Measurements from ENCODE around the gene ABTB1.

ABTB1 gene

DNA sequence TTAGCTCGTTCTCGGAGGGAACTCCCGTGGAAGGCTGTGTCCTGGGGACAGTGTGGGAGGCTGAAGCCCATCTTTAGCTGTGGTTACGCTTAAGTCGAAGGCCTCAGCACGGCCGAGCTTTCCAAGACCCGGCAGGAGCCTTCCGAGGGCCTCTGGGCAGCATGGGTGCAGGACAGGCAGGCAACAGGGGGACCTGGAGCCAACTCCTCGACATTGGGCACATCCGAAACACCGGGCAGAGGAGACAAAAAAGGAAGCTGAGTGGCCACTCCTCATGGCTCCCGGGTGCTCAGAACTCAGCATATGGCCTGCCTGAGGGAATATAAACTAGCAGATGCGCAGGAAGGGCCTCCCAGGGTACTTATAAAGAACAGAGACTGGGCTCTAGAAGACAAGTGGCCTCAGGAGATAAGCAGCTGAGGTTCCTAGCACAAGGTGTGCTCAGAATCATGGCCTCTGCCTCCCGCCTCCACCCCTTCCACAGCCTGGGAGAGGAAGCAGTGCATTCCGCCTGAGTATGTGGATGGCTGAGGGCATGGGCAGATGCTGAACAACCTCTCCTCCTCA is 34.1 kb downstream of the ABTB1 start:
- H3K4me1 ChIP-seq, result peaks cover 3 to 80% (median 49%) of the 10 kb centered on the region in 4 donors
- intact Hi-C loops (cut with DNase I; ENCODE audit: low total_unique reads), result loop anchor here (5.0 kb wide), 1 partner anchor 40 kb away; no protein-coding TSS in a partner anchor
- no peaks in the 10 kb centered on the region for H3K27me3 ChIP-seq

DNA sequence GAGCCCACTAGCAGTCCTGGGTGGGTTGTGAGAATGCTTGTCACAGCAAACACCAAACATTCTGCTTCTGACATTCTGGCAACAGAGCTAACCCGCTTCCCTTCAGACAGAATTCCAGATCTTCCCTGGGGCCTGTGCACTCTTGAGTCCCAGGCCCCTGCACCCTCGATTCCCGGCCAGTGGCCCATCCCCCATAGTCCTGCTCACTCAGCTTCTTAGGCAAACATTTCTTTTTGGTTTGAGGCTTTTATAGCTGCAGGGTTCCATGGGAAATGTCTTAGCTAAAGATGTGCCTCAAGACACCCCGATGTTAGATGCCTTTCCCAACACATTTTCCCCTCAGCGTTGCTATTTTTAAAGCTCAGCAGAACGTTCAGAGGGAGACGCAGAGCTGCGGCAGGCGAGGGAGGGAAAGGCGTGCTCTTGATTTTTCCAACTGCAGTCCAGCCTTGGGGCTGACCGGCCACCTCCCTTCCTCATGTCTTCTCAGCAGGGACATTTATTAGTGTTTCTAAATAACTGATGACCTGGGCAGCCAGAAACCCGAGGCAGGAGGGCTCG is 35.2 kb downstream of the ABTB1 start:
- Histone ChIP-seq H3K9me3 (no peaks in the 10 kb centered on the region), H3K27ac (peak overlapping the region; percentile 81 to 82), H3K36me3 (no peaks in the 10 kb centered on the region), H3K27me3 (no peaks in the 10 kb centered on the region), H3K4me3 (no peak overlapping the region), H3K4me1 (peaks cover 0 to 80% (median 44%) of the 10 kb centered on the region in 4 donors)
- DNase-seq, result peak in 1 of 2 donors; percentile 77
- intact Hi-C loops (cut with DNase I; ENCODE audit: low total_unique reads), result loop anchor here (5.0 kb wide), 1 partner anchor 39 kb away; no protein-coding TSS in a partner anchor
- TF ChIP-seq, protein P1, sequence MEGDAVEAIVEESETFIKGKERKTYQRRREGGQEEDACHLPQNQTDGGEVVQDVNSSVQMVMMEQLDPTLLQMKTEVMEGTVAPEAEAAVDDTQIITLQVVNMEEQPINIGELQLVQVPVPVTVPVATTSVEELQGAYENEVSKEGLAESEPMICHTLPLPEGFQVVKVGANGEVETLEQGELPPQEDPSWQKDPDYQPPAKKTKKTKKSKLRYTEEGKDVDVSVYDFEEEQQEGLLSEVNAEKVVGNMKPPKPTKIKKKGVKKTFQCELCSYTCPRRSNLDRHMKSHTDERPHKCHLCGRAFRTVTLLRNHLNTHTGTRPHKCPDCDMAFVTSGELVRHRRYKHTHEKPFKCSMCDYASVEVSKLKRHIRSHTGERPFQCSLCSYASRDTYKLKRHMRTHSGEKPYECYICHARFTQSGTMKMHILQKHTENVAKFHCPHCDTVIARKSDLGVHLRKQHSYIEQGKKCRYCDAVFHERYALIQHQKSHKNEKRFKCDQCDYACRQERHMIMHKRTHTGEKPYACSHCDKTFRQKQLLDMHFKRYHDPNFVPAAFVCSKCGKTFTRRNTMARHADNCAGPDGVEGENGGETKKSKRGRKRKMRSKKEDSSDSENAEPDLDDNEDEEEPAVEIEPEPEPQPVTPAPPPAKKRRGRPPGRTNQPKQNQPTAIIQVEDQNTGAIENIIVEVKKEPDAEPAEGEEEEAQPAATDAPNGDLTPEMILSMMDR (IDR thresholded peaks at IDR 0.05), result no peak

More for the DNA sequence above, 34.1 kb downstream of the ABTB1 start:
- peak in 1 of 2 donors; percentile 65 for DNase-seq
- Histone ChIP-seq H3K4me3 (no peak overlapping the region), H3K36me3 (no peaks in the 10 kb centered on the region), H3K27ac (peak overlapping the region; percentile 81 to 82), H3K9me3 (no peaks in the 10 kb centered on the region)
- TF ChIP-seq, protein P1 (IDR thresholded peaks at IDR 0.05), result no peak

DNA sequence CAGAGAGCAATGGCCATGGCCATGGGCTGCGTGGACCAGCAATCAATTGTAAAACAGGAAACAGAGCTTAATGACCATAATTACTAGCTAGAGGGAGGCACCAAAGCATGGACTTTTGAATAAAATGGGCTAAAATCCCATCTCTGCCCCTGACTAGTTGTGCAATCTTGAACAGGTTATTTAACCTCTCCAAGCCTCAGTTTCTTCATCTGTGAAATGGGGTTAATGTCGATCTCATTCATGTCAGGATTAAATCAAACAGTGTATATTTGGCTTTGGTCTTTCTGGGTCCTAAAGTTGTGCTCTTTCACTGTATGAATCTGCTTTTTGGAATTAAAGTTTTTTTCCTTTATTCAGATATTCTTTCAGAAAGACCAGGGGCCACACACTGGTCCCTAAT is 36.1 kb downstream of the ABTB1 start:
- Histone ChIP-seq H3K4me3 (no peak overlapping the region), H3K27me3 (no peaks in the 10 kb centered on the region), H3K9me3 (no peaks in the 10 kb centered on the region), H3K27ac (peak overlapping the region; percentile 81 to 82), H3K4me1 (peaks cover 0 to 82% (median 47%) of the 10 kb centered on the region in 4 donors), H3K36me3 (no peaks in the 10 kb centered on the region)
- intact Hi-C loops (cut with DNase I; ENCODE audit: low total_unique reads), result loop anchor here (5.0 kb wide), 1 partner anchor 38 kb away; no protein-coding TSS in a partner anchor
- TF ChIP-seq, protein P1 (IDR thresholded peaks at IDR 0.05), result no peak
- no peak for DNase-seq

DNA sequence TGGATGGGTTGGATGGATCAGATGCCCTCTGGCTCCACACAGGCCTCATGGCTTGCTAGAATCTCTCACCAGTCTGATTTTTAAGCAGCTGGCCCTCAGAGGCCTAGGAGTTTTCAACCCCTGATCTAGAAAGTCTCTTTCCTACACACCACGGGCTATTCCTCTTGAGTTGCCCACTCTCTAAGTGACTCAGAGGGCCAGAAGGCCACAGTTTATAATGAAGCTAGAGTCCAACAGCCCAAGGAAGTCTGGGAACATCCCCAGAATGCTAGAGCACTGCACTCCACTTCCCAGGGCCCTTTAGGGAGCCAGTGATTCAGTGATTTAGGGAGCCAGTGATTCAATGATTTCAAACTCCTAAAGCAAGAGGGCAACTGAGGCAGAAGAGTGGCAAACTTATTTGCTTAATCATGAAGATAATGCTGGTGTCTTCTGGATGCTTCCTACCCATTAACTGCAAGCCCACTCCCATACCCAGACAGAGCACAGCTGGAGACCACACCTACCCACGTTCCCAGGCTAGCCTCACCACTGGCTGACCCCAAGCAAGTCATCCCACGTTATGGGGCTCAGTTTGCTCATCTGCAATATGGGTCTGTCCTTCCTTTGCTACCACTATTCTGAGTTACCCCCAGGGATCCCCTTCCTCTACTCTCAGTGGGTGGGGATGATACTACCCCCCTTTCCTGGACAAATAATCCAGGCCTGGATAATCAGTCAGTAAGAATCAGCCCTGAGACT is 36.7 kb downstream of the ABTB1 start:
- Histone ChIP-seq H3K9me3 (no peaks in the 10 kb centered on the region), H3K4me1 (peaks cover 0 to 85% (median 47%) of the 10 kb centered on the region in 4 donors), H3K27me3 (no peaks in the 10 kb centered on the region), H3K36me3 (no peaks in the 10 kb centered on the region), H3K27ac (peak overlapping the region; percentile 81 to 82), H3K4me3 (no peak overlapping the region)
- DNase-seq, result no peak
- intact Hi-C loops (cut with DNase I; ENCODE audit: low total_unique reads), result loop anchor here (5.0 kb wide), 1 partner anchor 38 kb away; no protein-coding TSS in a partner anchor
- TF ChIP-seq, protein P1 (IDR thresholded peaks at IDR 0.05), result no peak

DNA sequence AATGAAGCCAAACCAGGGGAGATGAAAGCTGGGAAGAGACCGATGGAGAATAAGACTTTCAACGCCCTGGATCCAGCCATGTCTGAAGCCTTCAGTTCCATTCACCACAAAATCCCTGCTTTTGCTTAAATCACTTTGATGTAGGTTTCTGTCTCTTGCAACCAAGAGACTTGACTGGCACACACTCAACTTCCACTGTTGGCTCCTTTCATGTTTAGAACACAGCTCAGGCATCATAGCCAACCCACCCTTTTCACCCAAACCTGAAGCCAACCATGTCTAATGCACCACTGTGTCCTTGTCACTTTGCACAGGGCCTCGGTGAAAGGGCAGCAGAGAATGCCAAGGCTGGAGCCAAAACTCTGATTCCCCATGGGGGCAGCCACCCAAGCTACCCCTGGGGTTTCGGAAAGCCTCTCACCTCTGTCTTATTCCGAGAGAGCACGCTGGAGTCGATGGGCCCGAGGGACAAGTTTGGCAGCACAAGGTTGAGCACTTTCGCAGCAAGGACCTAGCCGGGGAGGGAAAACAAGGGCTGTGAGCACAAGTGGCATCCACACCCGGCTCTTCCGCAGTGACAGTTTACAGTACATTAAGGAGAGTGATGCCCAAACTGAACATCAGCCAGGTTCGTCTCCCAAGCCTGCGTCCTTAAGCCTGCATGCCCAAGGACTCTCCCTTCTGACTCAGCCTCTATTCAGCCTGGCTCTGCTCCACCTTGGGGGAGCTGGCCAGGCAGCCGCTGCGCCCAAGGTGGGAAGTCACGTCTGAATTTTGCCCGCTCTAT is 37.6 kb downstream of the ABTB1 start:
- DNase-seq, result peak in 1 of 2 donors; percentile 65
- no peaks in the 10 kb centered on the region for H3K27me3 ChIP-seq
- H3K4me3 ChIP-seq, result no peak overlapping the region
- TF ChIP-seq, protein P1 (IDR thresholded peaks at IDR 0.05), result no peak
- no peaks in the 10 kb centered on the region for H3K36me3 ChIP-seq
- intact Hi-C loops (cut with DNase I; ENCODE audit: low total_unique reads), result no loop called here
- H3K27ac ChIP-seq, result peak overlapping the region; percentile 34 to 82
- H3K4me1 ChIP-seq, result peaks cover 0 to 90% (median 49%) of the 10 kb centered on the region in 4 donors
- H3K9me3 ChIP-seq, result no peaks in the 10 kb centered on the region
